Stimulated activated CD8-positive, alpha-beta memory T cell treated with anti-CD3 and anti-CD28 coated beads, Interleukin-4, amount 100 ng/mL, for 4 hours (primary cell): ENCODE measurements around the gene PUDP.
A peak's percentile ranks its signal among the peaks of the same experiment; 100 is the strongest.
"Not testable (repeated sequence)": the region's sequence is repeated elsewhere in the genome, so short reads cannot be mapped to it uniquely, and the experiment has no call there.

ENCODE experiments used
- DNase-seq, 2 donors: peaks; one replicate each; pipeline ENCODE4 v3.0.0-alpha.2; 2020; ENCODE audit warnings: low read depth in 2 of 2, low spot score in 1 of 2

PUDP gene

GRCh38 chrX:7109838-7110793 lies 37.8 kb downstream of the PUDP start:
- no peak for DNase-seq

- DNase-seq, result no peak
These were observed 38.9 kb downstream of the PUDP start for GRCh38 chrX:7109049-7109531.

GRCh38 chrX:7108030-7108429 lies 39.9 kb downstream of the PUDP start:
- no peak for DNase-seq

GRCh38 chrX:7106649-7107048 lies 41.3 kb downstream of the PUDP start:
- DNase-seq, result no peak

GRCh38 chrX:7102119-7102518 lies 45.8 kb downstream of the PUDP start:
- no peak for DNase-seq

- DNase-seq, result no peak
These were observed 47.9 kb downstream of the PUDP start for GRCh38 chrX:7100022-7100421.

GRCh38 chrX:7095657-7096056 lies 52.3 kb downstream of the PUDP start:
- not testable (repeated sequence) for DNase-seq

GRCh38 chrX:7093305-7093704 lies 54.6 kb downstream of the PUDP start:
- DNase-seq, result no peak

GRCh38 chrX:7092543-7092942 lies 55.4 kb downstream of the PUDP start:
- DNase-seq, result no peak

- no peak for DNase-seq
These were observed 56.0 kb downstream of the PUDP start for GRCh38 chrX:7091923-7092322.

- DNase-seq, result no peak
These were observed 57.3 kb downstream of the PUDP start for GRCh38 chrX:7090641-7091040.

- peak in 1 of 2 donors; percentile 46 for DNase-seq
These were observed 58.9 kb downstream of the PUDP start for GRCh38 chrX:7088968-7089615.

GRCh38 chrX:7086384-7086783 lies 61.6 kb downstream of the PUDP start:
- no peak for DNase-seq

- no peak for DNase-seq
These were observed 62.1 kb downstream of the PUDP start for GRCh38 chrX:7085879-7086278.

- DNase-seq, result no peak
These were observed 63.1 kb downstream of the PUDP start for GRCh38 chrX:7084841-7085240.

GRCh38 chrX:7083468-7084396 lies 64.2 kb downstream of the PUDP start:
- peak; percentile 6 to 47 for DNase-seq

- no peak for DNase-seq
These were observed 64.9 kb downstream of the PUDP start for GRCh38 chrX:7083021-7083420.

- DNase-seq, result no peak
These were observed 65.4 kb downstream of the PUDP start for GRCh38 chrX:7082556-7082955.

- no peak for DNase-seq
These were observed 70.4 kb downstream of the PUDP start for GRCh38 chrX:7077241-7078230.

GRCh38 chrX:7076245-7076661 lies 71.7 kb downstream of the PUDP start:
- no peak for DNase-seq
